ENCODE data around the gene WWC2. TPM values are rescaled to one million over a fixed set of nuclear protein-coding genes. Genes with fewer than 3 reads are reported as not detected.

Gene WWC2
- total RNA-seq, 1 experiment from 2014 or later, result 39.0 TPM

- TF ChIP-seq CTCF (IDR thresholded peaks at IDR 0.05; ENCODE audit: unreplicated experiment), result no peak
- H3K4me3 Mint-ChIP-seq (ENCODE audit: low read depth, unreplicated experiment), result no peak overlapping the region
- intact Hi-C loops (cut with micrococcal nuclease; ENCODE audit: unreplicated experiment), result no loop called here
- no peak for DNase-seq
- H3K36me3 Mint-ChIP-seq (ENCODE audit: insufficient read depth, unreplicated experiment), result no peaks in the 10 kb centered on the region
- H3K9me3 Mint-ChIP-seq (ENCODE audit: low read depth, unreplicated experiment), result no peaks in the 10 kb centered on the region
- no peak overlapping the region for H3K27ac Mint-ChIP-seq (ENCODE audit: unreplicated experiment)
- CTCF ChIA-PET, result no interaction called here
- peaks cover 39% of the 10 kb centered on the region for H3K4me1 Mint-ChIP-seq (ENCODE audit: low read depth, unreplicated experiment)
- no TSS peak for BruUV-seq (replicated peaks)
- H3K27me3 Mint-ChIP-seq (ENCODE audit: unreplicated experiment), result no peaks in the 10 kb centered on the region
These were observed 81.0 kb downstream of the WWC2 start for GRCh38 chr4:183180096-183180495.

GRCh38 chr4:183180621-183181020 lies 81.6 kb downstream of the WWC2 start:
- Mint-ChIP-seq H3K9me3 (ENCODE audit: low read depth, unreplicated experiment) (no peaks in the 10 kb centered on the region), H3K4me3 (ENCODE audit: low read depth, unreplicated experiment) (no peak overlapping the region), H3K27ac (ENCODE audit: unreplicated experiment) (no peak overlapping the region), H3K4me1 (ENCODE audit: low read depth, unreplicated experiment) (peaks cover 38% of the 10 kb centered on the region), H3K36me3 (ENCODE audit: insufficient read depth, unreplicated experiment) (no peaks in the 10 kb centered on the region), H3K27me3 (ENCODE audit: unreplicated experiment) (no peaks in the 10 kb centered on the region)
- no TSS peak for BruUV-seq (replicated peaks)
- CTCF ChIA-PET, result no interaction called here
- intact Hi-C loops (cut with micrococcal nuclease; ENCODE audit: unreplicated experiment), result no loop called here
- no peak for TF ChIP-seq CTCF (IDR thresholded peaks at IDR 0.05; ENCODE audit: unreplicated experiment)
- DNase-seq, result no peak

- no TSS peak for BruUV-seq (replicated peaks)
- CTCF ChIA-PET, result no interaction called here
- Mint-ChIP-seq H3K36me3 (ENCODE audit: insufficient read depth, unreplicated experiment) (no peaks in the 10 kb centered on the region), H3K27me3 (ENCODE audit: unreplicated experiment) (no peaks in the 10 kb centered on the region), H3K9me3 (ENCODE audit: low read depth, unreplicated experiment) (no peaks in the 10 kb centered on the region), H3K27ac (ENCODE audit: unreplicated experiment) (no peak overlapping the region), H3K4me1 (ENCODE audit: low read depth, unreplicated experiment) (peaks cover 35% of the 10 kb centered on the region), H3K4me3 (ENCODE audit: low read depth, unreplicated experiment) (no peak overlapping the region)
- no peak for DNase-seq
- no peak for TF ChIP-seq CTCF (IDR thresholded peaks at IDR 0.05; ENCODE audit: unreplicated experiment)
- intact Hi-C loops (cut with micrococcal nuclease; ENCODE audit: unreplicated experiment), result no loop called here
These were observed 82.0 kb downstream of the WWC2 start for GRCh38 chr4:183181081-183181480.

DNA sequence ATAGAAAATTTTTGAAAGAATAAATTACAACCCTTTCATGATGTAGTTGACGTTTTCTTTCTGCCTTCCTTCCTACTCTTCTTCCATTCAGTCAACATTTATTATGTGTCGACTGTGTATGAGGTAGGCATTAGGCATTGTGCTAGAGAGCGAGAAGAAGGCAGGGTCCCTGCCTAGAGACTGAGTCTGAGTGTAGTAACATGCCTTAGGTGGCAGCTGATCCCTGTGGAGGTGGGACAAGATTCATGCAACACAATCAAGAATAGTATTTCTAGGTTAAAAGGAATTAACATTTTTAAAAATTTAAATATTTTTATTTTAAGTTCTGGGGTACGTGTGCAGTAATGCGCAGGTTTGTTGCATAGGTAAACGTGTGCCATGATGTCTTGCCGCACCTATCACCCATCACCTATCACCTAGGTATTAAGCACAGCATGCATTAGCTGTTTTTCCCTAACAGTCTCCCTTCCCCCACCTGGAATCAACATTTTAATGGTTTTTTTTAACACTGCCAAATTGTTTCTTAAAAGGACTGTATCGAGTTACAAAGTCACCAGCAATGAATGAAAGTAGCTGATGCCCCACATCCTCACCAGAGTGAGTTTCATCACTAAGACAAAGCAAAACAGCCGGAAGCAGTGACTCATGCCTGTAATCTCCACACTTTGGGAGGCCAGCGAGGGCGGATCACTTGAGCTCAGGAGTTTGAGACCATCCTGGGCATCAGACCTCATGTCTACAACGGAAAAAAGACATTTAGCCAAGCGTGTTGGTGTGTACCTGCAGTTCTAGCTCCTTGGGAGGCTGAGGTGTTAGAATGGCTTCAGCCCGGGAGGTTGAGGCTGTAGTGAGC lies 84.0 kb downstream of the WWC2 start:
- no TSS peak for BruUV-seq (replicated peaks)
- Mint-ChIP-seq H3K36me3 (ENCODE audit: insufficient read depth, unreplicated experiment) (no peaks in the 10 kb centered on the region), H3K27me3 (ENCODE audit: unreplicated experiment) (no peaks in the 10 kb centered on the region), H3K9me3 (ENCODE audit: low read depth, unreplicated experiment) (no peaks in the 10 kb centered on the region), H3K27ac (ENCODE audit: unreplicated experiment) (no peak overlapping the region), H3K4me1 (ENCODE audit: low read depth, unreplicated experiment) (peaks cover 34% of the 10 kb centered on the region), H3K4me3 (ENCODE audit: low read depth, unreplicated experiment) (no peak overlapping the region)
- TF ChIP-seq CTCF (IDR thresholded peaks at IDR 0.05; ENCODE audit: unreplicated experiment), result no peak
- intact Hi-C loops (cut with micrococcal nuclease; ENCODE audit: unreplicated experiment), result no loop called here
- DNase-seq, result peak; percentile 61
- CTCF ChIA-PET, result interaction anchor here (0.7 to 1.0 kb wide), 2 partner anchors 18 to 110 kb away, joined by 3 to 4 read pairs; no protein-coding TSS in a partner anchor
